T follicular helper cell (primary cell): ENCODE measurements around the gene IFNK.
"Not testable (repeated sequence)": the region's sequence is repeated elsewhere in the genome, so short reads cannot be mapped to it uniquely, and the experiment has no call there.

Experiments used
- DNase-seq: peaks from one replicate; pipeline ENCODE4 v3.0.0-alpha.2; 2020; ENCODE audit warnings: low read depth
- total RNA-seq, 2 experiments: gene quantifications; one replicate each; lab custom pipeline; 2026; lab: John Stamatoyannopoulos, UW

IFNK gene
- total RNA-seq, result 0 reads per million in 2 experiments

DNA sequence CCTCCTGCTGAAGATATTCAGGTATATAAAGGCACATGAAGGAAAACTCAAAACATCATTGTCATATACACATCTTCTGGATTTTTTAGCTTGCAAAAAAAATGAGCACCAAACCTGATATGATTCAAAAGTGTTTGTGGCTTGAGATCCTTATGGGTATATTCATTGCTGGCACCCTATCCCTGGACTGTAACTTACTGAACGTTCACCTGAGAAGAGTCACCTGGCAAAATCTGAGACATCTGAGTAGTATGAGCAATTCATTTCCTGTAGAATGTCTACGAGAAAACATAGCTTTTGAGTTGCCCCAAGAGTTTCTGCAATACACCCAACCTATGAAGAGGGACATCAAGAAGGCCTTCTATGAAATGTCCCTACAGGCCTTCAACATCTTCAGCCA is at the start of gene IFNK:
Gene IFNK, plus strand, starts transcription at position 55 of the 400 bp plus-strand sequence. Its CDS starts 47 bp downstream, at position 102.
- DNase-seq, result no peak

DNA sequence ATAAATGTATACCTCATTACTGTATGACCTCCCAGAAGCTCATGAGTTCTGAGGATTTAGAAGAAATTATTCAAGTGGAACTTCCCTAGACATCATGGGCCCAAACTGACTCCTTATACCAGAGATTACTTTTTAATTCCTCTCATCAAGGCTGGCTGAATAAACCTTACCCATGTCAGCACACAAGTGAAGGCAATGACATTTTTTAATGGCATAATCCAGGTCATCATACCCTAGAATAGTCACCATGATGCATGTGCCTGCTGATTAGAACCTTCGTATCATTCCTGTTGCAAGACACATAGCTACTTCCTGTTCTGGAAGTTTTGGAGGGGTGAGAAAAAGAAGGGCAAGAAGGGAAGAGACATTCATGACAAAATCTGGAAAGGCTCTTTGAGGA is 49.8 kb upstream of the IFNK start:
- DNase-seq, result no peak

- no peak for DNase-seq
Observed at GRCh38 chr9:27475057-27475595, 49.0 kb upstream of the IFNK start.

DNA sequence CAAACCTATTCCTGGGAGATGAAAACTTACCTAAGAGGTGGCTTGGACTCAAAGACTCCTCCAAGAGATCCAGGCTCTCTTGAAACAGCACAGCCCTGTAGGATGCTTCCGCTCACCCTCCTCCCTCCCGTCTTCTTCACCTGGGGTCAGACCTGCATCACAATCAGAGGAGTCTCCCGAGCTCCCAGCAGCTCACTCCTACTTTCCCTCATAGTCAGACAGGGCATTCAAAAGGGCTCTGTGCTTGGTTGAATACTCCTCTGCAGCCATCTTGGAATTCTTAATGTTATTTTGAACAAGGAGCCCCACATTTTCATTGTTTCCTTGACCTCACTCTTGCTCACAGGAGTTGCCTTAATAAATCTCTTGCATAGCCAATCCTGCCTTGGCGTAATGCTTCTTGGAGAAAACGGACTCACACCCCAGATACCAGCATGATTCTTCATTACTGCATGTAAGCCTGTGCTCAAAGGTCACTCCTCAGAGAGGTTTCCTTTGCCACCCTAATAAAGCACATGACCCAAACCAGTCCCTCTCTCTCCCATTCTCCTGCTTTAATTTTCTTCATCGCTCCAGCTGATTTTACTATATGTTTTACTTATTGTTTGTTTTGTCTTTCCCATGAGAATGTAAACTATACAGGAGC is 47.1 kb upstream of the IFNK start:
- no peak for DNase-seq

DNA sequence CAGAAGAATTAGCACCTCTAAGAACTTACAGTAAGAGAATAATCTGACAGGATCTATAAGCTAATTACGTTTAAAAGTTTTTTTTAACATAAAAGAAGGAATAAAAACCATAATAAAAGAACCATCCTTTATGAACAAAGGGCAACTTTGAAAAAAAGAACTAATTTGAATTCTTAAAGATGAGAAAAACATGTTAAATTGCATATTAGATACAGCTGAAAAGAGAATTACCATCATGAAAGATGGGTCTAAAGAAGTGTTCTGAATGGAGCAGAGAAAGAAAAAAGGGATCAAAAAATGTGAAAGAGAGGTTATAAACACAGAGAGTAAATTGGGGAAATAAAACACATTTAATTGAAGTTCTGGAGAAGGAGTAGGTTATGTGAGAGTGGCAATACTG is 45.8 kb upstream of the IFNK start:
- no peak for DNase-seq

DNA sequence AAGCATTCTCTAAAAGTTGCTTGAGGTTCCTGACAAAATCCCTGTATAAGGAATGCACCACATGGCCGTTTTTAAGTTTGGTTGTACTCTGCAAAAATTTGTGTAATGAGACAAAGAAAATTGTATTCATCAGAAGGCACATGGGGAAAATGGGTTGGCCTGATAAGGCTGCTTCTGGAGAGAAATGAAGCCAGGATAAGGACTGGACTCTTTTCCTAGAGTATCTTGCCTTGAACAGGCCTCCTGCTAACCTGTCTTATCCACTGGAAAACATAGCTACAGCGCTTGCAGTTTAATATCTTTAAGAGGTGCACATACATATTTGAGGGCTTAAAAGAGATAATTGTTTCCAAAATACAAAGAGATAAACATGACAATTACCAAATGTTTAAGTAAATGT is 41.4 kb upstream of the IFNK start:
- no peak for DNase-seq

GRCh38 chr9:27483576-27483975 is 40.5 kb upstream of the IFNK start:
- DNase-seq, result no peak

DNA sequence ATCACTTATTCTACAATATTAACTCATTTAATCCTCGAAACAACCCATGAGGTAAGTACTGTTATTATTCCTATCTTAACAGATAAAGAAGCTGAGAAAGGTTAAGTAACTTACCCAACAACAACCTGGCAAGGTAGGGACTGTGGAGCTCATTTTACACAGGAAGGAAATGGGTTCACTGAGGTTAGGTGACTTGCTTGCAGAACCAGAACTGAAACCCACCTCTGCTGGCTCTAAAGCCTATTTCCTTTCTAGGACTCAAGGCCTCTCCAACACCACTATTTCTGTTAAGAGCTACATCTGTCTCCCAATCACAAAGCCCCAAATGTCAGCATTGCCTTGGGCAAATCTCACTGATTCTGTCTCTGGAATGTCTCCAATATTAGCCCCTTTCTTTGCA is 38.9 kb upstream of the IFNK start:
- no peak for DNase-seq

DNA sequence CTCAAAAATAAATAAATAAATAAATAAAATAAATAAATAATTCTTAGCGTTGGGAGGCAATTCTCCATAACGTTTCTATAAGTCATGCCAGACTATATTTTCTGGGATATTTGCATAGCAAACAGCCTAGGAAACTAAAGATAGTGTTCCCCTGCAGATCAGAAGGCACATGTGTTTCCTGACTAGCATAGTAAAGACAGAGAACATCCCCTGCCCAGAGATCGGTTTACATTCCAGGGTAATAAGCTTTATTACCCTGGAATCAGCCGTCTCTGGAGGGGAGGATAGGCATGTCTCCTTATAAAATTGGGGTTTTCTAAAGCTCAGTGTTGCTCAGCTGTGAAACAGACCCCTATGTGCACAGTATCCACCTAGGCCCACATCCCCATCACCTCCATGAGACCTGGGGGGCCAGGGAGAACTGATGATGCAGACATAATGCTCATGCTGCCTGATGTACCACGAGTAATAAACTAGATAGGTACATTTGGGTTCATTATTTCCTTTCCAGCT is 36.9 kb upstream of the IFNK start:
- DNase-seq, result no peak

- DNase-seq, result no peak
Observed at GRCh38 chr9:27487927-27488326, 36.2 kb upstream of the IFNK start.

DNA sequence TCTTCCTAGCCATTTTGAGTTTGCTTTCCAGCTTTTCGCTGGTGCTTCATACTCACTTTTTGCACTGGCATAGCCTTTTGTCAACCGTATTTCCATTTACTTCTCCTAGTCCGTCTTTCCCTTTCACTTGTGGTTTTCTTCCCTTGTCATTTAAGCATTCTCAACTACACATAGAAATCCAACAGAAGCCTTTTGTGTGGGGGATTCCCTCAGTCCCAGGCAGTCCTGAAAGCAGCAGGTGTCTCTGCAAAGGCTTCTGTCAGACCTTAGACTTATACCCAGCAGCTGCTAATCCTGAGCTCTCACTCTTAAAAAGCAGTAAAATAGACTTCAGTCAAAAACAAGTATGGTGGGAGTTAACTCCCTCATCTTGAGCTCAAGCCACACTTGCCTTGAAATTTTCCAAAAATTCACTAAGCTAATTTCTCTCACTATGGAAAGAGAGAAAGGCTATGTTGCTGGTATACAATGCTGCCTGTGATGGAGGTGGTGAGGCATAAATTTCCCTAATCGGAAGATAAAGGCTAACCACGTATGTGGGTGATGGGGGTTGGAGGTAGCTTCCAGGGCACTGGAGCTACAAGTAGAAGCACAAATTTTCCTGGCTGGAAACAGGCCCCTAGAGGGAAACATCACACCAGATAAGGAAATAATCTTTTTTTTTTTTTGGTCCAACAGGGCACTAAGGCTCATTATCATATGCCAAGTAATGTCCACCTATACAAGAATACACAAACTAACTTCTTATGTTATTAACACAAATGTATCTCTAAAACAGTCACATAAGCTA is 34.8 kb upstream of the IFNK start:
- no peak for DNase-seq

DNA sequence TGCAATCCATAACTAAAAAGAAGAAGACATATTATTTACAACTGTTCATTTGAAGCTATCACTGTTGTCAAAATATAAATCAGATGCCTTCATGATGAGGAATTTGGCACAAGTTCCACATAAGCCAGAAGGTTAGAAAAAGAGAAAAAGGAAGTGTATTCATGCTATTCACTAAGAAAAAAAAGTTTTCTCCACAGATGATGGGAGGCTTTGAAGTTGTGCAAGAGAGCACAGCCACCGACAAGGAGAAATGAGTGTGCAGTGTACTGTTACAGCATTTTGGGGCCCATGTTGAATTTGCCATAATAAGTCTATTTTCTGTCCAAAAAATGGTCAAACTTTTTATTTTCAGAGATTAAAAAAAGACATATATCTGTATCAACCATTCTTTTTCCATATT is 32.9 kb upstream of the IFNK start:
- DNase-seq, result no peak

DNA sequence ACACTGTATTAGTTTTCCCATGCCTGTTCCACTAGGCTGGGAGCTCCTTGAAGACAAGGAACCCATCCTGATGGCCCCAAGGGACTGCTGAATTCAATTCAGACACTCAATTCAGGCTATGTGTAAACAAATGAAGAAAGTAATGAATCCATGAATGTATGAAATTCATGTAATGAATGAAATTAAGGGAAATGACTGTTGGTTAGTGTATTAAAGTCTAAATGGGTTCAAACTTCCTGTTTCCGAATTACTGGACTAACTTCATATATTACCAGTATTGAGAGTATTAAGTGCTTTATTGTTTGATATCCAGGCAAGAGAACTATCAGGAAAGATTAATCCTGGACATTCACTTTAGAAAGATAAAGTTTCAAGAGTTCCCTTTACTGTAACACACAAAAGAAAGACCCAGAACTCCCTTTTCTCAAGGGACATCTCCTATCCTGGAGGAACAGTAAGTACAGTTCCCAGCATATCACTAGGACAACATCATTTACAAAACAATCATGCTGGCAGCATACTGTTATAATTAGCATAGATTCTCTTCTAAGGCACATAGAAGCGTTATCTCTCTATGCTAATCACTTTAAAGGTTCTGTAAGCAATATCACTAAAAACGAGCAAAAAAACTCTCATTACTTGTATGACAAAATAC is 28.5 kb upstream of the IFNK start:
- DNase-seq, result no peak

DNA sequence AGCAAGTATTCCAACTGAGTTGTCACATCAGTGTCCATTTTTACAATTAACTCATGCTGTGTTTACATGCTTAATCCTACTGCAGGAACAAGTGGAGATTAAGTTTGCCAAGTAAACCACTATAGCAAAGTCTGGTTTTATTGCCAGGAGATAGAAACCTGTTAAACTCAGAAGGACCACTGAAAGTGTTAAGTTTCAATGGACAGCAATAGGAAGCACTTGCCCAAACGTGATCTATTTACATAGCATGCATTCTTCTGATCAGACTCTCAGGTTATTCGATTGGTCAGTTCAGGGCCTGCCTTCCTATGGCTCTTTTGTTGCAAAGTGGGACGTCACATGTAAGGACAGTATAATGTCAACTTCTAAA is 28.0 kb upstream of the IFNK start:
- DNase-seq, result no peak

DNA sequence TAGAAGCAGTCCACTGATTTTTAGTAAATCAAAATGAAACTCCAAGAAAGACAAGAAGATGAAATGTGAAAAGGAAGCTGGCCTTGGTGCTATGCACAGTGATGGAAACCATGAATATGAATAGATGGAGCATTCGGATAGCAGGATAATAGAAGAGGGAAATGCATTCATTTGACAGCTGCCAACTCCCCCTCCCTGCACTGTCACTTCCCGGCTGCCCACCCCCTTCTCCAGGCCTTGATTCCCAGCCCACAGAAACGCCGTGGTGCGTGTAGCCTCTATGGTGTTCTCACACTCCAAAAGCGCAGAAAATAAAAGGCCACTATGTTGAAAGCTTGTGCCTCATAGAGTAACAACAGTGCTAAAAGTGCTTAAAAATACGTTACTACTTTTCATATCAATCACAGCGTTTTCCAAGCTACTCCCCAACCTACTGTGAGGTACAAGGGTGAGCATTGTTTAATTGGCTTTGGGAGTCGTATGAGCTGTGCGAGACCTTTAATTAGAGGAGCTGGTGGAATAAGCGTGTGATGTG is 26.1 kb upstream of the IFNK start:
- no peak for DNase-seq

- DNase-seq, result no peak
Observed at GRCh38 chr9:27499451-27499850, 24.6 kb upstream of the IFNK start.

- DNase-seq, result not testable (repeated sequence)
Observed at GRCh38 chr9:27500902-27501301, 23.2 kb upstream of the IFNK start.

DNA sequence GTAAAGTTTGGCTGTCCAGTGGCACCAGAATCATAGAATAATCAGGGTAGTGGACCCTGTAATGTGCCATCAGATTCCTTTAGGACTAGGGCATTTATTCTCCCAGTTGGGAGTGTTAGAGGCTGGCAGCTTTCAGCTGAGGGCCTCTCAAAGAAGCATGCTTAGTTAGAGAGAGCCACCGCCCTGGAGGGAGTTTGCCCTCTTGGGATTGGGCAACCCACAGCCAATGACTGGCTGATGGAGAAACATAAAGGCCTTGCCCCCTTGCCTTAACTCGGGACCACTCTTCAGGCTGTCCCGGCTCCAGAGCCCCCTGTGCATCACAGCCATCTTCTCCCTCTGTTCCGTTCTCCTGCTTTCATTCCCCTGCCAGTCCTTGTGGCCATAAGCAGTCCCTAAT is 20.5 kb upstream of the IFNK start:
- no peak for DNase-seq

DNA sequence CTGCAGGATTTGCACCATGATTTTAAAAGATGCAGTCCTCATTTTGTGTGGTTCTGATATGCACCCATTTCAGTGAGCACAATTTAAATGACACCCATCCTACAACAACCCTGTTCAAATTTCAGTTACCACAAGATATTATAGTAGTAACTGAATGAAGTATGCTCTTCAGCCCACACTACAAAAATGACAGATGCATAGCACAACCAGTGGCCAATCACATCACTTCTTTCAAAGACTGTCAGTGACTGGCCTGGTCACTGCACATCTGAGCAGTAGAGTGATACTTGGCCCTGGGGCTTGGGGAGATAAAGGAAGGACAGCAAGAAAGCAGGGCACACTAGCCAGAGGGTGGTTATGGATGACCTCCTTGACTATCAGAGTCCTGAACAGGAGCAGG is 19.8 kb upstream of the IFNK start:
- no peak for DNase-seq

DNA sequence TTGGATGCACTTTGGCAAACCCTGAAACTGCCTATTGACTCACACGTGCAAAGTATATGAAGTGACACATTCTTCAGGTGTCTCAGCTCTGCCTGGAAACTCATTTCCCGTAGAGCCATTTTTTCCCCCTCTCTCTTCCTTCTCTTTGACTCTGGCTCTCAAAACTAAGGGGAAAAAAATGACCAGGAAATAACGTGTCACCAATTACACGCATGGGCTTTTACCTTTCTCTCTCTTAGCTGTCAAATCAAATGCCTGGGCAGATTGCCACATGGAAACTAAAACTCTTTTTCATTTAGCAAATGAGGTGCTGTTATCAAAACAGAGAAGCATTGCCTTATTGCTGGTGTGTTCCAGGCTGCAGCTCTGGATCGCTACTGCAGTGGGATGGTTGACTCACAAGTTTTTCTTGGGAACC is 18.3 kb upstream of the IFNK start:
- DNase-seq, result no peak

DNA sequence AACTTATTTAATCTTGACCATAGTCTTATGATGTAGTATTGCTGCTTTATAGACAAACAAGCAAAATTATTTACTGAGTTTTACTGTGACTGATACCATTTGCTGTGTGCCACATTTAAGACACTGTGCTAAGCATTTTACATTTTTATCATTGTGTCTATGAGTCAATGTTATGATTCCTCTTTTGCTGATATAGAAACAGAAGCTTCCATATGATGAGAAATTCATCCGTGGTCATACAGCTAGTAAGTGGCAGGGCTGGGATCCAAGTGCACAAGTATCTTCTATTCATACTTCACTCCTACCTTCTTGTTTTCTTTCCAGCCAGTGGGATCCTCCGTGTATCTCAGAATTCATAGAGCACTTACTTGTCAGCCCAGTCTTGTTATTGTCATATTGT is 17.1 kb upstream of the IFNK start:
- no peak for DNase-seq

- no peak for DNase-seq
Observed at GRCh38 chr9:27510780-27511179, 13.3 kb upstream of the IFNK start.
